ENCODE results near the gene GPR89B. TPM values are rescaled to one million over a fixed set of nuclear protein-coding genes. Genes with fewer than 3 reads are reported as not detected.
A peak's percentile ranks its signal among the peaks of the same experiment; 100 is the strongest.

GPR89B gene
- total and polyA plus RNA-seq, 9 of the 15 experiments (the other 6 are each of a cell fraction or from before 2014, with no cell fraction given) = 9.3 to 39.3 (median 19.6) TPM

DNA sequence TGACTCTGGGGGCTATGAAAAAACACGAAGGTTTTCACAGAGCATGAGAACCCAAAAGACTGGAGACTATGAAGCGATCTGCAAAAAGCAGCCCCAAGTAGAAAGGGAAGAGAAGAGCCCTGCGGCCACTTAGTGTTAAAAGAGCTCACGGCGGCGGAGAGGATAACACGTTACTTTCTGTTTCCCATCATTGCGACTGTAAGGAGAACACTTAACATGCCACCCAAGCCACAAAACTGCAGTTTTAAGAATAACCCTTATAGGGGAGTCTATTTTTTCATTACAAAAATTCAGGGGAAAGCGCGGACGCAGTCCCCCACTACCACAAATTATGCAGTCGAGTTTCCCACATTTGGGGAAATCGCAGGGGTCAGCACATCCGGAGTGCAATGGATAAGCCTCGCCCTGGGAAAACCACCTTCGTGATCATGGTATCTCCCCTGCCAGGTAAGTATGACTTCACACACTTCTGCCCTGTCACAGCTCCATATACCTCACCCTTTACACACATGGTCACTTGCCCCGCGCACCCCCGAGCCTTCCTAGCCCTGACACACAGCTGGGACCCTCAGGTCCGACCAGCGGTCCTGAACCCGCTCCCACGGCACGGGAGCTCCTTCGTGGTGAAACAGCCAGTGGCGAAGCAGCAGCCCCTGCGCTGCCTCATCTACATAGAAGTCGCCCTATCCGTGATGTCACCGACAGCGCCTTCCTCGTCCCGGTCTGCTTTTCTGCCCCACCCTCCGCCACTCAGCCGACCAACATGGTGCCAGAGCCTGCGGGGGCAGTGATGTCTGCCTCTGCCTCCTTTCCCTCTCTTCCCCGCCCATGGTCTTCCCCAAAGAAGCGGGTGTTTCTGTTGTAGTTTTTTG, 110.5 kb downstream of the GPR89B start (continued):
- TF ChIP-seq, protein P1, sequence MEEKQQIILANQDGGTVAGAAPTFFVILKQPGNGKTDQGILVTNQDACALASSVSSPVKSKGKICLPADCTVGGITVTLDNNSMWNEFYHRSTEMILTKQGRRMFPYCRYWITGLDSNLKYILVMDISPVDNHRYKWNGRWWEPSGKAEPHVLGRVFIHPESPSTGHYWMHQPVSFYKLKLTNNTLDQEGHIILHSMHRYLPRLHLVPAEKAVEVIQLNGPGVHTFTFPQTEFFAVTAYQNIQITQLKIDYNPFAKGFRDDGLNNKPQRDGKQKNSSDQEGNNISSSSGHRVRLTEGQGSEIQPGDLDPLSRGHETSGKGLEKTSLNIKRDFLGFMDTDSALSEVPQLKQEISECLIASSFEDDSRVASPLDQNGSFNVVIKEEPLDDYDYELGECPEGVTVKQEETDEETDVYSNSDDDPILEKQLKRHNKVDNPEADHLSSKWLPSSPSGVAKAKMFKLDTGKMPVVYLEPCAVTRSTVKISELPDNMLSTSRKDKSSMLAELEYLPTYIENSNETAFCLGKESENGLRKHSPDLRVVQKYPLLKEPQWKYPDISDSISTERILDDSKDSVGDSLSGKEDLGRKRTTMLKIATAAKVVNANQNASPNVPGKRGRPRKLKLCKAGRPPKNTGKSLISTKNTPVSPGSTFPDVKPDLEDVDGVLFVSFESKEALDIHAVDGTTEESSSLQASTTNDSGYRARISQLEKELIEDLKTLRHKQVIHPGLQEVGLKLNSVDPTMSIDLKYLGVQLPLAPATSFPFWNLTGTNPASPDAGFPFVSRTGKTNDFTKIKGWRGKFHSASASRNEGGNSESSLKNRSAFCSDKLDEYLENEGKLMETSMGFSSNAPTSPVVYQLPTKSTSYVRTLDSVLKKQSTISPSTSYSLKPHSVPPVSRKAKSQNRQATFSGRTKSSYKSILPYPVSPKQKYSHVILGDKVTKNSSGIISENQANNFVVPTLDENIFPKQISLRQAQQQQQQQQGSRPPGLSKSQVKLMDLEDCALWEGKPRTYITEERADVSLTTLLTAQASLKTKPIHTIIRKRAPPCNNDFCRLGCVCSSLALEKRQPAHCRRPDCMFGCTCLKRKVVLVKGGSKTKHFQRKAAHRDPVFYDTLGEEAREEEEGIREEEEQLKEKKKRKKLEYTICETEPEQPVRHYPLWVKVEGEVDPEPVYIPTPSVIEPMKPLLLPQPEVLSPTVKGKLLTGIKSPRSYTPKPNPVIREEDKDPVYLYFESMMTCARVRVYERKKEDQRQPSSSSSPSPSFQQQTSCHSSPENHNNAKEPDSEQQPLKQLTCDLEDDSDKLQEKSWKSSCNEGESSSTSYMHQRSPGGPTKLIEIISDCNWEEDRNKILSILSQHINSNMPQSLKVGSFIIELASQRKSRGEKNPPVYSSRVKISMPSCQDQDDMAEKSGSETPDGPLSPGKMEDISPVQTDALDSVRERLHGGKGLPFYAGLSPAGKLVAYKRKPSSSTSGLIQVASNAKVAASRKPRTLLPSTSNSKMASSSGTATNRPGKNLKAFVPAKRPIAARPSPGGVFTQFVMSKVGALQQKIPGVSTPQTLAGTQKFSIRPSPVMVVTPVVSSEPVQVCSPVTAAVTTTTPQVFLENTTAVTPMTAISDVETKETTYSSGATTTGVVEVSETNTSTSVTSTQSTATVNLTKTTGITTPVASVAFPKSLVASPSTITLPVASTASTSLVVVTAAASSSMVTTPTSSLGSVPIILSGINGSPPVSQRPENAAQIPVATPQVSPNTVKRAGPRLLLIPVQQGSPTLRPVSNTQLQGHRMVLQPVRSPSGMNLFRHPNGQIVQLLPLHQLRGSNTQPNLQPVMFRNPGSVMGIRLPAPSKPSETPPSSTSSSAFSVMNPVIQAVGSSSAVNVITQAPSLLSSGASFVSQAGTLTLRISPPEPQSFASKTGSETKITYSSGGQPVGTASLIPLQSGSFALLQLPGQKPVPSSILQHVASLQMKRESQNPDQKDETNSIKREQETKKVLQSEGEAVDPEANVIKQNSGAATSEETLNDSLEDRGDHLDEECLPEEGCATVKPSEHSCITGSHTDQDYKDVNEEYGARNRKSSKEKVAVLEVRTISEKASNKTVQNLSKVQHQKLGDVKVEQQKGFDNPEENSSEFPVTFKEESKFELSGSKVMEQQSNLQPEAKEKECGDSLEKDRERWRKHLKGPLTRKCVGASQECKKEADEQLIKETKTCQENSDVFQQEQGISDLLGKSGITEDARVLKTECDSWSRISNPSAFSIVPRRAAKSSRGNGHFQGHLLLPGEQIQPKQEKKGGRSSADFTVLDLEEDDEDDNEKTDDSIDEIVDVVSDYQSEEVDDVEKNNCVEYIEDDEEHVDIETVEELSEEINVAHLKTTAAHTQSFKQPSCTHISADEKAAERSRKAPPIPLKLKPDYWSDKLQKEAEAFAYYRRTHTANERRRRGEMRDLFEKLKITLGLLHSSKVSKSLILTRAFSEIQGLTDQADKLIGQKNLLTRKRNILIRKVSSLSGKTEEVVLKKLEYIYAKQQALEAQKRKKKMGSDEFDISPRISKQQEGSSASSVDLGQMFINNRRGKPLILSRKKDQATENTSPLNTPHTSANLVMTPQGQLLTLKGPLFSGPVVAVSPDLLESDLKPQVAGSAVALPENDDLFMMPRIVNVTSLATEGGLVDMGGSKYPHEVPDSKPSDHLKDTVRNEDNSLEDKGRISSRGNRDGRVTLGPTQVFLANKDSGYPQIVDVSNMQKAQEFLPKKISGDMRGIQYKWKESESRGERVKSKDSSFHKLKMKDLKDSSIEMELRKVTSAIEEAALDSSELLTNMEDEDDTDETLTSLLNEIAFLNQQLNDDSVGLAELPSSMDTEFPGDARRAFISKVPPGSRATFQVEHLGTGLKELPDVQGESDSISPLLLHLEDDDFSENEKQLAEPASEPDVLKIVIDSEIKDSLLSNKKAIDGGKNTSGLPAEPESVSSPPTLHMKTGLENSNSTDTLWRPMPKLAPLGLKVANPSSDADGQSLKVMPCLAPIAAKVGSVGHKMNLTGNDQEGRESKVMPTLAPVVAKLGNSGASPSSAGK (IDR thresholded peaks at IDR 0.05) = 0 out of 2 replicates have a peak, but pooled peaks have one; percentile 15
- TF ChIP-seq ZNF41 (CRISPR knock-in tag; conservative IDR thresholded peaks at IDR 0.05) (peak; percentile 75), ZNF23 (CRISPR knock-in tag; IDR thresholded peaks at IDR 0.05) (0 out of 2 replicates have a peak, but pooled peaks have one; percentile 31), ZNF384 (IDR thresholded peaks at IDR 0.05; ENCODE audit: low read depth, low read length) (peak; percentile 55; the same call in 1 of the 2 replicates), CXXC5 (CRISPR knock-in tag; IDR thresholded peaks at IDR 0.05) (peak; percentile 83), ZSCAN32 (CRISPR knock-in tag; IDR thresholded peaks at IDR 0.05) (peak; percentile 69; the same call in 1 of the 2 replicates), POLR2H (tag; IDR thresholded peaks at IDR 0.05; ENCODE audit: low read depth) (peak; percentile 99), ZNF212 (CRISPR knock-in tag; IDR thresholded peaks at IDR 0.05) (peak; percentile 86; the same call in 1 of the 2 replicates), HLTF (IDR thresholded peaks at IDR 0.05) (0 out of 2 replicates have a peak, but pooled peaks have one; percentile 70), BMI1 (IDR thresholded peaks at IDR 0.05; ENCODE audit: low read length) (0 out of 2 replicates have a peak, but pooled peaks have one; percentile 36)
- TF ChIP-seq, protein P2, sequence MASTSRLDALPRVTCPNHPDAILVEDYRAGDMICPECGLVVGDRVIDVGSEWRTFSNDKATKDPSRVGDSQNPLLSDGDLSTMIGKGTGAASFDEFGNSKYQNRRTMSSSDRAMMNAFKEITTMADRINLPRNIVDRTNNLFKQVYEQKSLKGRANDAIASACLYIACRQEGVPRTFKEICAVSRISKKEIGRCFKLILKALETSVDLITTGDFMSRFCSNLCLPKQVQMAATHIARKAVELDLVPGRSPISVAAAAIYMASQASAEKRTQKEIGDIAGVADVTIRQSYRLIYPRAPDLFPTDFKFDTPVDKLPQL (IDR thresholded peaks at IDR 0.05; ENCODE audit: extremely low read depth, insufficient read length) = peak; percentile 88
- TF ChIP-seq, protein P3, sequence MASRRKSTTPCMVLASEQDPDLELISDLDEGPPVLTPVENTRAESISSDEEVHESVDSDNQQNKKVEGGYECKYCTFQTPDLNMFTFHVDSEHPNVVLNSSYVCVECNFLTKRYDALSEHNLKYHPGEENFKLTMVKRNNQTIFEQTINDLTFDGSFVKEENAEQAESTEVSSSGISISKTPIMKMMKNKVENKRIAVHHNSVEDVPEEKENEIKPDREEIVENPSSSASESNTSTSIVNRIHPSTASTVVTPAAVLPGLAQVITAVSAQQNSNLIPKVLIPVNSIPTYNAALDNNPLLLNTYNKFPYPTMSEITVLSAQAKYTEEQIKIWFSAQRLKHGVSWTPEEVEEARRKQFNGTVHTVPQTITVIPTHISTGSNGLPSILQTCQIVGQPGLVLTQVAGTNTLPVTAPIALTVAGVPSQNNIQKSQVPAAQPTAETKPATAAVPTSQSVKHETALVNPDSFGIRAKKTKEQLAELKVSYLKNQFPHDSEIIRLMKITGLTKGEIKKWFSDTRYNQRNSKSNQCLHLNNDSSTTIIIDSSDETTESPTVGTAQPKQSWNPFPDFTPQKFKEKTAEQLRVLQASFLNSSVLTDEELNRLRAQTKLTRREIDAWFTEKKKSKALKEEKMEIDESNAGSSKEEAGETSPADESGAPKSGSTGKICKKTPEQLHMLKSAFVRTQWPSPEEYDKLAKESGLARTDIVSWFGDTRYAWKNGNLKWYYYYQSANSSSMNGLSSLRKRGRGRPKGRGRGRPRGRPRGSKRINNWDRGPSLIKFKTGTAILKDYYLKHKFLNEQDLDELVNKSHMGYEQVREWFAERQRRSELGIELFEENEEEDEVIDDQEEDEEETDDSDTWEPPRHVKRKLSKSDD (conservative IDR thresholded peaks at IDR 0.05; ENCODE audit: low read length) = peak; percentile 92

Measured in K562 (cell line).